Right atrium auricular region (tissue), 2 donors: ENCODE measurements around the gene ZNF689. TPM values are rescaled to one million over a fixed set of nuclear protein-coding genes. Genes with fewer than 3 reads are reported as not detected.
A peak's percentile ranks its signal among the peaks of the same experiment; 100 is the strongest.

Source experiments
- DNase-seq: peaks from one replicate; pipeline ENCODE4 v3.0.0-alpha.2; 2019; ENCODE audit warnings: low spot score
- H3K27ac ChIP-seq, 2 donors: fragments of 200-600 bp; sonication (generic); 1 replicate in 1 of 2; 2 replicates in 1 of 2; pipeline ENCODE4 v1.5.1; 2016 to 2019
- H3K27me3 ChIP-seq, 2 donors: fragments of 200-600 bp; sonication (generic); one replicate each; pipeline versions ENCODE4 v1.5.1 to v1.6.0; 2017 to 2019
- H3K36me3 ChIP-seq: fragments of 200-600 bp; sonication (generic); one replicate; pipeline ENCODE4 v1.5.1; 2016
- H3K4me1 ChIP-seq, 2 donors: fragments of 200-600 bp; sonication (generic); one replicate each; pipeline versions ENCODE4 v1.5.1 to v1.6.0; 2017 to 2019
- H3K4me3 ChIP-seq, 2 donors: fragments of 200-600 bp; sonication (generic); 1 replicate in 1 of 2; 2 replicates in 1 of 2; pipeline ENCODE4 v1.5.1; 2017 to 2019; ENCODE audit warnings: mild to moderate bottlenecking in 1 of 2, moderate library complexity in 1 of 2
- H3K9me3 ChIP-seq, 2 donors: fragments of 200-600 bp; sonication (generic); one replicate each; pipeline ENCODE4 v1.5.1; 2019
- CTCF ChIP-seq, 2 donors: fragments of 200-600 bp; sonication (generic); IDR thresholded peaks; one replicate each; pipeline ENCODE4 v1.5.1; 2019; ENCODE audit warnings: antibody characterized with exemption in 2 of 2
- total RNA-seq, 2 donors: library from RNA; depleted of rRNA; stranded (reverse); fragments of >200 nt; gene quantifications; one replicate each; pipeline ENCODE4 v1.1.0, GENCODE V29; 2016

The ZNF689 gene
- total RNA-seq, 2 donors from 2014 or later, result 6.2 to 8.3 TPM

DNA sequence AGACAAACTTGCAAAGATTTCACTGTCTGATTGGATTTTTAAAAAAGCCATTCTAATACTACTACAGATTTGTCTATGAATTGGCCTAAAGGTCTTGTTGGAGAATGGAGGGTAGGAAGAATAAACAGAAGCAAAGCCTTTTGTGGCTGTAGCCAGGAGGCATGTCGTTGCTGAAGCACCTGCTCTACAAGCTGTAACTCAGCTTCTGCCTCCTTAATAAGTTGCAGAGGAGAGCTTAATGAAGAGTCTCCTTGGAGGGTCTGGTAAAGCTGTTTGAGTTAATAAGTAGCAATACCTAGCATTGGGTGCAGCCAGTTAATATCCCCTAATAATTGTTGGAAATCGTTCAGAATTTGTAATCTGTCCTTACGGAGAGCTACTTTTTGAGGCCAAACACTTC lies 10.0 kb upstream of the ZNF689 start:
- H3K4me3 ChIP-seq, result no peak overlapping the region
- H3K27ac ChIP-seq, result no peak overlapping the region
- no peaks in the 10 kb centered on the region for H3K4me1 ChIP-seq
- H3K27me3 ChIP-seq, result no peaks in the 10 kb centered on the region
- no peaks in the 10 kb centered on the region for H3K36me3 ChIP-seq
- TF ChIP-seq CTCF (IDR thresholded peaks at IDR 0.05), result no peak
- no peak for DNase-seq
- H3K9me3 ChIP-seq, result no peaks in the 10 kb centered on the region

DNA sequence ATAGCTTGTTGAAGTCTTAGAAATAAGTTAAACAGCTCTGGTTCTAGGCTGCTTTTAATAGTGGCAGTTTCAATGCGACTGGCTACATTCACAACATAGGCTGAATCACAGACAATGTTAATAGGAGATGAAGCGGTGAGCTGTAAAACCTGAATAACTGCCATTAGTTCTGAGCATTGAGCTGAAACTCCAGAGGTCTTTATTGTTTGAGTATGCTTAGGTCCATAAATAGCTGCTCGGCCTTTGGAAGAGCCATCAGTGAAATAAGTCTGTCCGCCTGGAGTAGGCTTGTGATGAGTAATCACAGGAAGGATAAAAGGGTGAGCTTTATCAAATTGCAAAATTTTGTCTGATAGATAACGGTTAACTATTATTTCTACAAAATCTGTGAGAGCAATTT lies 9.4 kb upstream of the ZNF689 start:
- Histone ChIP-seq H3K27ac (no peak overlapping the region), H3K4me1 (no peaks in the 10 kb centered on the region), H3K4me3 (no peak overlapping the region), H3K36me3 (no peaks in the 10 kb centered on the region), H3K9me3 (no peaks in the 10 kb centered on the region), H3K27me3 (no peaks in the 10 kb centered on the region)
- TF ChIP-seq CTCF (IDR thresholded peaks at IDR 0.05), result no peak
- no peak for DNase-seq

GRCh38 chr16:30619202-30619601 lies 9.0 kb upstream of the ZNF689 start:
- no peak overlapping the region for H3K27ac ChIP-seq
- no peaks in the 10 kb centered on the region for H3K9me3 ChIP-seq
- H3K36me3 ChIP-seq, result no peaks in the 10 kb centered on the region
- no peaks in the 10 kb centered on the region for H3K4me1 ChIP-seq
- no peaks in the 10 kb centered on the region for H3K27me3 ChIP-seq
- no peak overlapping the region for H3K4me3 ChIP-seq
- DNase-seq, result no peak
- no peak for TF ChIP-seq CTCF (IDR thresholded peaks at IDR 0.05)

DNA sequence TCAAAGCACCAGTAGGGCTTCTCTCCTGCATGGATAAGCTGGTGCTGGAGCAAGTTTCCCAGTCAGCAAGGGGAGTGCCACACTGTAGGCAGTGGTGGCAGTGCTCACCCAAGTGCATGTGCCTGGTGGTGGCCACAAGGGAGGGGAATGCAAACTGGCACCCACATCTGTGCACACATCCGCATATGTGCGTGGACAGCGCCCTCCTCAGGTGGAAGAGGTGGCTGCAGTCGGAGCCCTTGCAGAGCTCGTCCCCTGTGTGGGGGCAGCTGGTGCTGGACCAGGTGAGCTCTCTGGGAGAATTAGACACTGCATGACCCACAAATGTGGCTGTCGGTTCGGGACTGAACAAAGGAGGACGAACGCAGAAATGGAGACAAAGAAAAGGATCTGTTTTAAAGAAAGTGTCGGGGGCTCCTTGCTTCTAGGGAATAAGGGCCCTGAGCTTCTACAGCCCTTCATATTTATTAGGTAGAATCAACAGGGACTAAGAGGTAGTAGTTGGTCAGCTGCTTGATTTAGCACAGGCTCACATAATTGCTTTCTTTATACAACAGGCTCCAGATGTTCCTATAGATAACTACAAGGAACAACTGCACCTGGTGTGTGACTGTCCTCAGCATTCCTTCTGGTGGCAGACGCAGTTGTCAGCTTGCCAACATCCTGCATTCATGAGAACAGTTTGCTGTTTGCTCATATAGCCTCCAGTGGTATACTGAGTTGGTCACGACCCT lies 5.3 kb upstream of the ZNF689 start:
- Histone ChIP-seq H3K4me3 (no peak overlapping the region), H3K27me3 (no peaks in the 10 kb centered on the region), H3K4me1 (peaks cover 0 to 4% of the 10 kb centered on the region in 2 donors), H3K9me3 (no peaks in the 10 kb centered on the region), H3K36me3 (no peaks in the 10 kb centered on the region), H3K27ac (no peak overlapping the region)
- peak in 1 of 2 donors; percentile 56 for TF ChIP-seq CTCF (IDR thresholded peaks at IDR 0.05)
- no peak for DNase-seq

GRCh38 chr16:30609002-30609925 lies 925 bp downstream of the ZNF689 start:
- DNase-seq, result no peak
- peak overlapping the region; percentile 83 to 96 for H3K4me3 ChIP-seq
- H3K27me3 ChIP-seq, result no peaks in the 10 kb centered on the region
- TF ChIP-seq CTCF (IDR thresholded peaks at IDR 0.05), result no peak
- peaks cover 18% of the 10 kb centered on the region for H3K36me3 ChIP-seq
- H3K4me1 ChIP-seq, result peaks cover 0 to 19% of the 10 kb centered on the region in 2 donors
- H3K9me3 ChIP-seq, result no peaks in the 10 kb centered on the region
- peak overlapping the region; percentile 96 to 97 for H3K27ac ChIP-seq
